ENCODE results near the gene CELF2.
"Not testable (repeated sequence)": the region's sequence is repeated elsewhere in the genome, so short reads cannot be mapped to it uniquely, and the experiment has no call there.

Gene CELF2

DNA sequence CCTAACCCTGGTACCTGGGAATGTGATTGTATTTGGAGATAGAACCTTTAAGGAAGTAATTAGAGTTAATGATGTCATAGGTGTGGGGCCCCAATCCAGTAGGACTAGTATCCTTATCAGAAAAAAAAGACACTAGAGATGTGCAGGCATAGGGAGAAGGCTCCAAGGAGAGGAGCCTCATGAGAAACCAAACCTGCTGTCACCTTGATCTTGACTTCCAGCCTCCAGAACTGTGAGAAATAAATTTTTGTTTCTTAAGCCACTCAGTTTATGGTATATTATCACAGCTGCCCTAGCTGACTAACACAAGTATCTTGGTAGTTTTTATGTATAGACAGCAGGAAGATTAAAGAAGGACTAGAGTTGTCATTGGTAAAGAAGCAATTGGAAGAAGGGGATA lies 23.9 kb upstream of the CELF2 start:
- TF ChIP-seq ZFX (IDR thresholded peaks at IDR 0.05): no peak
- TF ChIP-seq, protein P1, sequence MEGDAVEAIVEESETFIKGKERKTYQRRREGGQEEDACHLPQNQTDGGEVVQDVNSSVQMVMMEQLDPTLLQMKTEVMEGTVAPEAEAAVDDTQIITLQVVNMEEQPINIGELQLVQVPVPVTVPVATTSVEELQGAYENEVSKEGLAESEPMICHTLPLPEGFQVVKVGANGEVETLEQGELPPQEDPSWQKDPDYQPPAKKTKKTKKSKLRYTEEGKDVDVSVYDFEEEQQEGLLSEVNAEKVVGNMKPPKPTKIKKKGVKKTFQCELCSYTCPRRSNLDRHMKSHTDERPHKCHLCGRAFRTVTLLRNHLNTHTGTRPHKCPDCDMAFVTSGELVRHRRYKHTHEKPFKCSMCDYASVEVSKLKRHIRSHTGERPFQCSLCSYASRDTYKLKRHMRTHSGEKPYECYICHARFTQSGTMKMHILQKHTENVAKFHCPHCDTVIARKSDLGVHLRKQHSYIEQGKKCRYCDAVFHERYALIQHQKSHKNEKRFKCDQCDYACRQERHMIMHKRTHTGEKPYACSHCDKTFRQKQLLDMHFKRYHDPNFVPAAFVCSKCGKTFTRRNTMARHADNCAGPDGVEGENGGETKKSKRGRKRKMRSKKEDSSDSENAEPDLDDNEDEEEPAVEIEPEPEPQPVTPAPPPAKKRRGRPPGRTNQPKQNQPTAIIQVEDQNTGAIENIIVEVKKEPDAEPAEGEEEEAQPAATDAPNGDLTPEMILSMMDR (conservative IDR thresholded peaks at IDR 0.05): no peak
- no peak overlapping the region for H3K27ac ChIP-seq

DNA sequence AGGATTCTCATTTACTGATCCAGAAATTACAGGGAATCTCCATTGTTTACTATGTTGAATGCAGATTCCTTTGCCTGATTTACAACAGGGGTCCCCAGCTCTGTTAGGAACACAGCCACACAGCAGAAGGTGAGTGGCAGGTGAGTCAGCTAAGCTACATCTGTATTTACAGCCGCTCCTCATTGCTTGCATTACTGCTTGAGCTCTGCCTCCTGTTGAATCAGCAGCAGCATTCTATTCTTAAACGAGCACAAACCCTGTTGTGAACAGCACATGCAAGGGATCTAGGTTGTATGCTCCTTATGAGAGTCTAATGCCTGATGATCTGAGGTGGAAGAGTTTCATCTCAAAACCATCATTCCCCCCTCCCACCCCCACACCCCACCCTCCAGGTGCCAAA lies 23.3 kb upstream of the CELF2 start:
- TF ChIP-seq, protein P1 (conservative IDR thresholded peaks at IDR 0.05): no peak
- no peak for TF ChIP-seq ZFX (IDR thresholded peaks at IDR 0.05)
- H3K27ac ChIP-seq: no peak overlapping the region

DNA sequence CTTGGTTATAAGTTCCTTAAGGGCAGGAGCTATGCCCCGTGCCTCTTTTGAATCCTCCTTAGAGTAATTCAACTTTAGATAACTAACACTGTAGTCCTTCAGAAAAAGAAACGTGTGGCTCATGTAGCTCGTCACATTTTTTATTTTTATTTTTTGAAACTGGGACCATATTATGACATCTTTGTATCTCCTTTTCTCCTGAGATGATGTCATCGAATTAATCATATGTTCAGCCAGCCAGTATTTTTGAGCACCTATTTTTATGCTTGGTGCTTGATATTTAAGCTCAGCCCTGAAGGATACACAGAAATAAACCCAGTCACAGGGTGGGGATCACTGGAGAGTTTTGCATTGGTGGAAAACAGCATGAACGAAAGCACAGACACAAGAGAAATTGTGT lies 22.6 kb upstream of the CELF2 start:
- TF ChIP-seq, protein P1 (conservative IDR thresholded peaks at IDR 0.05): no peak
- TF ChIP-seq ZFX (IDR thresholded peaks at IDR 0.05): no peak
- no peak overlapping the region for H3K27ac ChIP-seq

DNA sequence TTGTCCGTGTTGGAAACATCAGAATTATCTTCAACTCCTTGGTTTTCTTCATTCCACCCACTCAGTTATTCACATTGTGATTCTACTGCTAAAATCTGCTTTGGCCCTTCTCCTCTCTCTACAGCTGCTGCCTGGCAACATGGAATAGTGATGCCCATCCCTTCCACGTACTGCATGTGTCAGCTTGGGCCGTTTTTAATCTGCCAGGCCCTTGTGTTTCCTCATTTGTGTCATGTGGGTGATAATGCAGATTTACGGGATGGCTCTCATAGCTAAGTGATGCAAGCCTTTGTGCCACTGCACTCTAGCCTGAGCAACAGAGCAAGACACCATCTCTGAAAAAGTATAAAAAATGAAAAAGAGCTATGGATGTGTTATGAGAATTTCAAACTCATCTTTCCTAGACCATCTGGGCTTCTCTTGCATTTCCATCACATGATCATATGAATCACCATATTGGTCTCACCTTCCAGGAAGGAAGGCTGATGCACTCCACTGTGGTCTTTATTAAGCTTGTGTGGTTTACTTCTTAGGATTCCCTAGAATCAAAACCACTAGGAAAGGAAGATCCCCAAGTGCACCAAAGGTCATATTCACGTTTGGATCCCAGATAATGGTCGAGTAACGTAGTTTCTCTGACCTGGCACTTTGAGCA lies 20.6 kb upstream of the CELF2 start:
- H3K27ac ChIP-seq: no peak overlapping the region
- TF ChIP-seq ZFX (IDR thresholded peaks at IDR 0.05): no peak
- TF ChIP-seq, protein P1 (conservative IDR thresholded peaks at IDR 0.05): no peak

DNA sequence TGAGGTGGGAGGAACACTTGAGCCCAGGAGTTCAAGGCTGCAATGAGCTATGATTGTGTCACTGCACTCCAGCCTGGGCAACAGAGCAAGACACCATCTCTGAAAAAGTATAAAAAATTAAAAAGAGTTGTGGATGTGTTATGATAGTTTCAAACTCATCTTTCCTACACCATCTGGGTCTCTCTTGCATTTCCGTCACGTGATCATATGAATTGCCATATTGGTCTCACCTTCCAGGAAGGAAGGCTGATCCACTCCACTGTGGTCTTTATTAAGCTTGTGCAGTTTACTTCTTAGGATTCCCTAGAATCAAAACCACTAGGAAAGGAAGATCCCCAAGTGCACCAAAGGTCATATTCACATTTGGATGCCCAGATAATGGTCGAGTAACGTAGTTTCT lies 18.2 kb upstream of the CELF2 start:
- H3K27ac ChIP-seq: not testable (repeated sequence)

DNA sequence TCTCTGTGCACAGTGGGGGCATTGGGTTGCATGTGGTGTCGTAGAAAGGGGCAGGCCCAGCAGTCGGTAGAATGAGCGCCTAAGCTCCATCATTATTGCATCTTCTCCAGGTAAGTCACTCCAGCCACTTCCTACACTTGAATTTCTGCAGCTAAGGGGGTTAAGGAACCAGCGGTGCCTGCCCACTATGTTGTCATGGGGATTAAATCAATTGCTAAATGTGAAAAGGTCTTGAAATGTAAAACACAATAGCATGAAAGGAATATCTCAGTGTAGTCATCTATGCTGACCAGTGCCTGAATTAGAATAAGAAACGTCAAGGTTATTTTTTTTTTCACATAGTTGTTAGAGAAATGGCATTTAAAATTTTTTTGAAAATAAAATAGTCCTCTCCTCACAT lies 15.2 kb upstream of the CELF2 start:
- TF ChIP-seq ZFX (IDR thresholded peaks at IDR 0.05): no peak
- TF ChIP-seq, protein P1 (conservative IDR thresholded peaks at IDR 0.05): no peak
- no peak overlapping the region for H3K27ac ChIP-seq

DNA sequence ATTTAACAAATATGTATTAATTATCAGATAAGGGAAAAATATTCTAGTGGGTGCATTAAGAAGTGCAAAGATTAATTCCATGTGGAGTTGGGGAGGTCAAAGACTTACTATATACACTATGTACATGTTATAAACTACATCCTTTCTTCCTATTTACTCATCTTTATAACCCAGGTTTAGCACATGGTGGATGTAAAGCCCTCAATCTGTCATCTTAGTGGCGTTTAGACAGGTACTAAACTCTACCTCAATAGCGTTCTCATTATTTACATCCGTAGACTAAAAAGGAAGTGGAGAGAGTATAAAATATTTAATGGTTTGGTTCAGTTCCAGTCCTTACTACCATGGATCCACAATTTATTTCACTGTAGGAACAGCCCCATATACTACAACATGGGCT lies 14.8 kb upstream of the CELF2 start:
- TF ChIP-seq, protein P1 (conservative IDR thresholded peaks at IDR 0.05): no peak
- TF ChIP-seq ZFX (IDR thresholded peaks at IDR 0.05): no peak

DNA sequence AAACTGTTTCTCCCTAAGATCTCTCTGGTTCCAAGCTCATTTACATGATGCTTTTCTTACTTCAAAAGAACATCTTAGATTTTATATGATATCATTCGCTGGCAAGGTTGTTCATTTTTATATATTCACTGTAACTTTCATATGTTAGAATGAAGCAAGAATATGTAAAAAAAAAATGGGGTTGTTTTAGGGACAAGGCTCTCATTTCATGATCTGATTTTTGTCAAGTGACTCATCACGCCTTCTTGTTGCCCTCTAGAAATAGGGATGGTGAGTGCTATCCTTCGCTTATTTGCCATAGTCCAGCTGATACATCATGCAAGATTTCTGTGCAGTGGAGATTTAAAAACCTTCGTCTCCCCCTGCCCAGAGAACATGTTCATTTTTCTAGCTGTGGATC lies 14.0 kb upstream of the CELF2 start:
- no peak overlapping the region for H3K27ac ChIP-seq
- TF ChIP-seq, protein P1 (conservative IDR thresholded peaks at IDR 0.05): no peak
- no peak for TF ChIP-seq ZFX (IDR thresholded peaks at IDR 0.05)

More for the DNA sequence above, 14.8 kb upstream of the CELF2 start:
- H3K27ac ChIP-seq: no peak overlapping the region
